IMR-90 (cell line): ENCODE data around the gene CENATAC. TPM values are rescaled to one million over a fixed set of nuclear protein-coding genes. Genes with fewer than 3 reads are reported as not detected.
A peak's percentile ranks its signal among the peaks of the same experiment; 100 is the strongest.

Experiments used
- ATAC-seq: fragments of 200-7000 bp; cut with Tn5 transposase; 2 replicates; pipeline ENCODE4 v1.9.1; 2020; ENCODE audit warnings: low read depth, mild to moderate bottlenecking, moderate library complexity
- BruUV-seq: library from RNA; stranded (reverse); fragments of 400-500 nt; replicated peaks from 2 replicates; lab custom pipeline; 2021; lab: Mats Ljungman, UMichigan
- CTCF ChIA-PET: fragments of 300-600 bp; formaldehyde crosslinking; extraction: SDS; loops from one replicate; lab custom pipeline; 2021; ENCODE audit warnings: antibody characterized with exemption; lab: Yijun Ruan, JAX
- POLR2A ChIA-PET: fragments of 300-600 bp; sonication (Branson Sonifier 250); formaldehyde crosslinking; loops from one replicate; lab custom pipeline; 2022; ENCODE audit warnings: antibody characterized with exemption; ENCODE audit not compliant: unreplicated experiment; lab: Charles Lee
- DNase-seq: peaks from one replicate; pipeline ENCODE4 v3.0.0; 2013
- H2AFZ ChIP-seq: replicated peaks from 2 replicates; pipeline ENCODE3; 2013; ENCODE audit warnings: low read length, mild to moderate bottlenecking; ENCODE audit not compliant: poor library complexity
- H2AK5ac ChIP-seq: 2 replicates; pipeline ENCODE4 v1.6.1; 2013; ENCODE audit warnings: low read depth, low read length, inconsistent platforms
- H2AK9ac ChIP-seq: replicated peaks from 2 replicates; pipeline ENCODE3; 2013; ENCODE audit warnings: mild to moderate bottlenecking, low read depth, low read length, moderate library complexity; ENCODE audit not compliant: poor library complexity
- H2BK120ac ChIP-seq: 2 replicates; pipeline ENCODE4 v1.6.1; 2013; ENCODE audit warnings: low read depth, low read length, inconsistent platforms
- H2BK15ac ChIP-seq: 3 replicates; pipeline ENCODE4 v1.6.1; 2013; ENCODE audit warnings: low read depth, low read length, inconsistent platforms
- H2BK20ac ChIP-seq: 2 replicates; pipeline ENCODE4 v1.6.1; 2013; ENCODE audit warnings: low read depth, mild to moderate bottlenecking, inconsistent platforms, low read length, moderate library complexity
- H2BK5ac ChIP-seq: 2 replicates; pipeline ENCODE4 v1.6.1; 2013; ENCODE audit warnings: mild to moderate bottlenecking, low read depth, low read length, inconsistent platforms; ENCODE audit not compliant: poor library complexity, severe bottlenecking
- H3K14ac ChIP-seq: replicated peaks from 2 replicates; pipeline ENCODE4 v1.6.1; 2013; ENCODE audit warnings: low read depth, low read length, inconsistent platforms
- H3K18ac ChIP-seq: 2 replicates; pipeline ENCODE4 v1.6.1; 2013; ENCODE audit warnings: low read depth, low read length, control low read depth
- H3K23ac ChIP-seq: 2 replicates; pipeline ENCODE4 v1.6.1; 2013; ENCODE audit warnings: low read depth, low read length, inconsistent platforms
- H3K27ac ChIP-seq: 2 replicates; pipeline ENCODE4 v1.5.1; 2013; ENCODE audit warnings: mild to moderate bottlenecking, control low read depth, low read length; ENCODE audit not compliant: insufficient read depth
- H3K27me3 ChIP-seq: 2 replicates; pipeline ENCODE4 v1.6.1; 2013; ENCODE audit warnings: low read length; ENCODE audit not compliant: control insufficient read depth, insufficient read depth
- H3K36me3 ChIP-seq: 2 replicates; pipeline ENCODE4 v1.6.1; 2013; ENCODE audit warnings: low read length, mixed read lengths; ENCODE audit not compliant: control insufficient read depth, insufficient read depth
- H3K4ac ChIP-seq: 2 replicates; pipeline ENCODE4 v1.6.1; 2013; ENCODE audit warnings: low read depth, low read length, inconsistent platforms
- H3K4me1 ChIP-seq: 2 replicates; pipeline ENCODE4 v1.6.1; 2013; ENCODE audit warnings: low read length, mixed read lengths; ENCODE audit not compliant: control insufficient read depth, insufficient read depth
- H3K4me2 ChIP-seq: 2 replicates; pipeline ENCODE4 v1.6.1; 2013; ENCODE audit warnings: low read depth, mild to moderate bottlenecking, control low read depth, low read length, moderate library complexity
- H3K4me3 ChIP-seq: 2 replicates; pipeline ENCODE4 v1.5.1; 2013; ENCODE audit warnings: low read depth, mild to moderate bottlenecking, control low read depth, low read length, moderate library complexity; ENCODE audit not compliant: insufficient read depth
- H3K56ac ChIP-seq: 2 replicates; pipeline ENCODE4 v1.6.1; 2013; ENCODE audit warnings: low read length, inconsistent platforms; ENCODE audit not compliant: insufficient read depth; ENCODE audit errors: extremely low read depth
- H3K79me1 ChIP-seq, 2 experiments: 2 replicates each; pipeline ENCODE4 v1.6.1; 2013; ENCODE audit warnings: low read length in 2 of 2, inconsistent platforms in 1 of 2, low read depth in 1 of 2
- H3K9ac ChIP-seq: 2 replicates; pipeline ENCODE4 v1.6.1; 2013; ENCODE audit warnings: low read depth, low read length, control low read depth
- H3K9me1 ChIP-seq: 2 replicates; pipeline ENCODE4 v1.6.1; 2013; ENCODE audit warnings: low read length, inconsistent platforms; ENCODE audit not compliant: insufficient read depth
- H3K9me3 ChIP-seq: 2 replicates; pipeline ENCODE4 v1.6.1; 2013; ENCODE audit warnings: low read length; ENCODE audit not compliant: control insufficient read depth, insufficient read depth
- H4K20me1 ChIP-seq: 2 replicates; pipeline ENCODE4 v1.6.1; 2013; ENCODE audit warnings: low read length, inconsistent platforms; ENCODE audit not compliant: insufficient read depth
- H4K5ac ChIP-seq: 2 replicates; pipeline ENCODE4 v1.6.1; 2013; ENCODE audit warnings: mild to moderate bottlenecking, low read depth, low read length, control low read depth
- H4K8ac ChIP-seq, 2 experiments: 2 replicates each; pipeline ENCODE4 v1.6.1; 2013; ENCODE audit warnings: low read depth in 2 of 2, low read length in 2 of 2, control low read depth in 1 of 2, inconsistent platforms in 1 of 2
- H4K91ac ChIP-seq: 2 replicates; pipeline ENCODE4 v1.6.1; 2013; ENCODE audit warnings: low read depth, low read length, inconsistent platforms; ENCODE audit not compliant: insufficient read depth
- BHLHE40 ChIP-seq: fragments of 150-350 bp; IDR thresholded peaks from 2 replicates; pipeline ENCODE4 v1.6.1; 2016; ENCODE audit warnings: mild to moderate bottlenecking, low read depth, low read length
- CEBPB ChIP-seq: IDR thresholded peaks from 2 replicates; pipeline ENCODE4 v1.6.1; 2012; ENCODE audit warnings: low read depth, low read length, improper control_type of control experiment
- CHD1 ChIP-seq: IDR thresholded peaks from 2 replicates; pipeline ENCODE4 v1.6.1; 2012; ENCODE audit warnings: low read depth, low read length, improper control_type of control experiment
- CTCF ChIP-seq: conservative IDR thresholded peaks from 2 replicates; pipeline ENCODE4 v1.5.1; 2012; ENCODE audit warnings: mild to moderate bottlenecking, low read depth, low read length, improper control_type of control experiment
- ELK1 ChIP-seq: fragments of 150-350 bp; IDR thresholded peaks from 2 replicates; pipeline ENCODE4 v1.6.1; 2016; ENCODE audit warnings: low read depth, mild to moderate bottlenecking, low read length, moderate library complexity, borderline replicate concordance
- FOS ChIP-seq: fragments of 150-350 bp; IDR thresholded peaks from 2 replicates; pipeline ENCODE4 v1.6.1; 2016; ENCODE audit warnings: low read depth, low read length
- MAFK ChIP-seq: IDR thresholded peaks from 2 replicates; pipeline ENCODE4 v1.6.1; 2012; ENCODE audit warnings: low read depth, low read length, improper control_type of control experiment
- MAZ ChIP-seq: IDR thresholded peaks from 2 replicates; pipeline ENCODE4 v1.6.1; 2012; ENCODE audit warnings: low read depth, mild to moderate bottlenecking, low read length, improper control_type of control experiment, moderate library complexity, borderline replicate concordance
- MXI1 ChIP-seq: IDR thresholded peaks from 2 replicates; pipeline ENCODE4 v1.6.1; 2012; ENCODE audit warnings: low read depth, mild to moderate bottlenecking, low read length, moderate library complexity, borderline replicate concordance
- NFE2L2 ChIP-seq: fragments of 150-350 bp; IDR thresholded peaks from 2 replicates; pipeline ENCODE4 v1.6.1; 2016; ENCODE audit warnings: low read depth, mild to moderate bottlenecking, low read length
- POLR2A ChIP-seq: IDR thresholded peaks from 2 replicates; pipeline ENCODE4 v1.6.1; 2012; ENCODE audit warnings: mild to moderate bottlenecking, low read depth, low read length
- RAD21 ChIP-seq: IDR thresholded peaks from 2 replicates; pipeline ENCODE4 v1.6.1; 2012; ENCODE audit warnings: low read length, improper control_type of control experiment
- RCOR1 ChIP-seq: IDR thresholded peaks from 2 replicates; pipeline ENCODE4 v1.6.1; 2012; ENCODE audit warnings: mild to moderate bottlenecking, low read length, improper control_type of control experiment; ENCODE audit not compliant: insufficient replicate concordance
- RFX5 ChIP-seq: IDR thresholded peaks from 2 replicates; pipeline ENCODE4 v1.8.0; 2012; ENCODE audit warnings: low read depth, mild to moderate bottlenecking, low read length, moderate library complexity
- SMC3 ChIP-seq: fragments of 150-350 bp; IDR thresholded peaks from 2 replicates; pipeline ENCODE4 v1.6.1; 2016; ENCODE audit warnings: low read depth, mild to moderate bottlenecking, antibody characterized with exemption, low read length, moderate library complexity
- USF2 ChIP-seq: fragments of 150-350 bp; IDR thresholded peaks from 2 replicates; pipeline ENCODE4 v1.6.1; 2017; ENCODE audit warnings: mild to moderate bottlenecking, antibody characterized with exemption, low read length, low read depth
- WGBS, 2 experiments: methylation state at CpG; one replicate each; pipeline versions ENCODE4 v1.1.5 to v1.1.7; 2013; ENCODE audit warnings: missing lambda C conversion rate in 2 of 2; ENCODE audit not compliant: insufficient read length in 1 of 2; ENCODE audit errors: extremely low coverage in 2 of 2; 5-methylcytosine and 5-hydroxymethylcytosine counted together
- dilution Hi-C: fragments of 300-500 bp; cut with HindIII; formaldehyde crosslinking; loops from one replicate; pipeline ENCODE4 v1.14.3; 2018; ENCODE audit warnings: low sequenced_read_pairs; ENCODE audit not compliant: unreplicated experiment
- in situ Hi-C: fragments of 300-500 bp; cut with MboI; formaldehyde crosslinking; loops from 3 replicates; pipeline ENCODE4 v1.14.3; 2019; ENCODE audit warnings: low sequenced_read_pairs, inconsistent platforms, mixed read lengths
- intact Hi-C: fragments of 100-400 bp; cut with micrococcal nuclease; formaldehyde crosslinking; loops from 2 replicates; pipeline ENCODE4 v1.10.0; 2022
- polyA plus RNA-seq, 3 experiments: library from polyadenylated mRNA; depleted of rRNA; stranded (reverse); fragments of >200 nt; gene quantifications; 2 replicates each; pipeline ENCODE4 v1.2.3, GENCODE V29; 2012; ENCODE audit warnings: low replicate concordance in 1 of 3
- total RNA-seq: library from RNA; depleted of rRNA; stranded (reverse); fragments of >200 nt; gene quantifications from 2 replicates; pipeline ENCODE4 v1.2.3, GENCODE V29; 2012

Gene CENATAC
- total and polyA plus RNA-seq, 2 of the 4 experiments (the other 2 are of a cell fraction) = 13.1 to 16.7 TPM

- H3K4me2 ChIP-seq = no peak overlapping the region
- no peaks in the 10 kb centered on the region for H3K9me3 ChIP-seq
- H3K4me1 ChIP-seq = no peaks in the 10 kb centered on the region
- BruUV-seq = no TSS peak
- no peak overlapping the region for H3K27ac ChIP-seq
- TF ChIP-seq CEBPB (no peak), POLR2A (no peak), MAZ (no peak), CHD1 (no peak), RAD21 (no peak), SMC3 (no peak), BHLHE40 (no peak), MAFK (no peak), ELK1 (no peak), RCOR1 (no peak), FOS (no peak), USF2 (no peak), RFX5 (no peak), MXI1 (no peak), CTCF (no peak), NFE2L2 (no peak)
- in situ Hi-C loops (no loop called here), dilution Hi-C loops (no loop called here), intact Hi-C loops (no loop called here)
- ATAC-seq (no peak), DNase-seq (no peak)
- H3K9ac ChIP-seq = no peak overlapping the region
- H3K56ac ChIP-seq = no peak overlapping the region
- ChIA-PET CTCF (no interaction called here), POLR2A (no interaction called here)
- H3K18ac ChIP-seq = no peak overlapping the region
- H2AK5ac ChIP-seq = no peak overlapping the region
- no peak overlapping the region for H3K4ac ChIP-seq
- H4K5ac ChIP-seq = no peak overlapping the region
- H4K8ac ChIP-seq = no peak overlapping the region
- no peaks in the 10 kb centered on the region; the same call in 1 of the 2 replicates for H4K20me1 ChIP-seq
- no peaks in the 10 kb centered on the region for H3K27me3 ChIP-seq
- no peak overlapping the region for H4K91ac ChIP-seq
- no peak overlapping the region for H2BK15ac ChIP-seq
- no peak overlapping the region for H2BK20ac ChIP-seq
- H3K9me1 ChIP-seq = no peaks in the 10 kb centered on the region; the same call in 1 of the 2 replicates
- H3K79me1 ChIP-seq = peaks cover 10 to 29% of the 10 kb centered on the region in 2 experiments; a peak in 3 of 4 replicates
- no peak overlapping the region for H3K23ac ChIP-seq
- H2AK9ac ChIP-seq = peak overlapping the region; percentile 7
- H2BK5ac ChIP-seq = no peak overlapping the region
- no peak overlapping the region for H3K14ac ChIP-seq
- 87% methylated on average over 6 of the region's 9 CpGs; no CpG with 5 or more reads in 1 of the 2 experiments for WGBS, 2 experiments
- peaks cover 17% of the 10 kb centered on the region for H3K36me3 ChIP-seq
- no peak overlapping the region for H2AFZ ChIP-seq
- no peak overlapping the region for H3K4me3 ChIP-seq
- no peak overlapping the region for H2BK120ac ChIP-seq
Observed at GRCh38 chr11:119028346-119029068, 30.6 kb downstream of the CENATAC start.
